Common myeloid progenitor, CD34-positive (primary cell): ENCODE results near the gene SVOP.

Experiments
- CTCF ChIA-PET: fragments of 350-600 bp; sonication (Branson Sonifier 250); formaldehyde crosslinking; loops from one replicate; lab custom pipeline; 2021; ENCODE audit warnings: antibody characterized with exemption; lab: Charles Lee
- POLR2A ChIA-PET: fragments of 350-600 bp; sonication (Branson Sonifier 250); formaldehyde crosslinking; loops from one replicate; lab custom pipeline; 2021; ENCODE audit warnings: antibody characterized with exemption; lab: Charles Lee
- DNase-seq, 3 donors: peaks; one replicate each; pipeline versions ENCODE4 v3.0.0 to v3.0.0-alpha.2; 2013
- H3K27ac ChIP-seq, 2 experiments: 1 replicate in 1 of 2; 2 replicates in 1 of 2; pipeline ENCODE4 v1.7.0; 2013; ENCODE audit warnings: inconsistent platforms in 2 of 2, low read length in 2 of 2, mild to moderate bottlenecking in 2 of 2, low read depth in 1 of 2, moderate library complexity in 1 of 2; ENCODE audit not compliant: severe bottlenecking in 2 of 2, insufficient read depth in 1 of 2, poor library complexity in 1 of 2
- H3K27me3 ChIP-seq, 5 experiments: replicated peaks in 2 of 5; 1 replicate in 3 of 5; 2 replicates in 2 of 5; pipeline versions ENCODE4 v1.6.1 to v1.7.0; 2013; ENCODE audit warnings: low read length in 4 of 5, mild to moderate bottlenecking in 2 of 5, moderate library complexity in 2 of 5, inconsistent platforms in 1 of 5; ENCODE audit not compliant: insufficient read depth in 5 of 5, control insufficient read depth in 4 of 5
- H3K36me3 ChIP-seq, 4 experiments: 1 replicate in 2 of 4; 2 replicates in 2 of 4; pipeline versions ENCODE4 v1.6.1 to v1.7.0; 2013; ENCODE audit warnings: low read length in 3 of 4, control low read depth in 1 of 4, mild to moderate bottlenecking in 1 of 4; ENCODE audit not compliant: control insufficient read depth in 4 of 4, insufficient read depth in 4 of 4
- H3K4me1 ChIP-seq, 4 experiments: 1 replicate in 3 of 4; 2 replicates in 1 of 4; pipeline versions ENCODE4 v1.6.1 to v1.7.1; 2013; ENCODE audit warnings: low read length in 3 of 4, mild to moderate bottlenecking in 3 of 4, control low read depth in 1 of 4, inconsistent platforms in 1 of 4, moderate library complexity in 1 of 4; ENCODE audit not compliant: control insufficient read depth in 4 of 4, insufficient read depth in 4 of 4; ENCODE audit errors: control extremely low read depth in 1 of 4
- H3K4me3 ChIP-seq, 7 experiments: 1 replicate in 4 of 7; 2 replicates in 3 of 7; pipeline versions ENCODE4 v1.5.1 to v1.7.0; 2013; ENCODE audit warnings: mild to moderate bottlenecking in 7 of 7, low read length in 6 of 7, moderate library complexity in 6 of 7, inconsistent platforms in 2 of 7, low read depth in 2 of 7, control low read depth in 1 of 7; ENCODE audit not compliant: insufficient read depth in 4 of 7, control insufficient read depth in 1 of 7; ENCODE audit errors: extremely low read depth in 1 of 7
- H3K9me3 ChIP-seq, 5 experiments: 1 replicate in 4 of 5; 2 replicates in 1 of 5; pipeline versions ENCODE4 v1.6.1 to v1.7.1; 2013; ENCODE audit warnings: low read length in 4 of 5, mild to moderate bottlenecking in 2 of 5, inconsistent platforms in 1 of 5, low read depth in 1 of 5, moderate library complexity in 1 of 5; ENCODE audit not compliant: control insufficient read depth in 4 of 5, insufficient read depth in 2 of 5; ENCODE audit errors: control extremely low read depth in 1 of 5
- WGBS: methylation state at CpG from one replicate; pipeline ENCODE4 v1.1.5; 2013; ENCODE audit not compliant: insufficient coverage; 5-methylcytosine and 5-hydroxymethylcytosine counted together

The SVOP gene

GRCh38 chr12:108914121-108914531, 106.7 kb downstream of the SVOP start:
- CTCF ChIA-PET: no interaction called here
- 0% methylated on average over 2 of the region's 4 CpGs for WGBS
- H3K27ac ChIP-seq: no peak overlapping the region
- DNase-seq: peak; percentile 57 to 93 (median 92)
- H3K36me3 ChIP-seq: no peaks in the 10 kb centered on the region
- H3K9me3 ChIP-seq: no peaks in the 10 kb centered on the region
- H3K27me3 ChIP-seq: no peaks in the 10 kb centered on the region
- POLR2A ChIA-PET: no interaction called here
- H3K4me1 ChIP-seq: peaks cover 0 to 23% (median 12%) of the 10 kb centered on the region in 4 experiments
- H3K4me3 ChIP-seq: peak overlapping the region in 2 of 7 experiments; percentile 16 to 55

DNA sequence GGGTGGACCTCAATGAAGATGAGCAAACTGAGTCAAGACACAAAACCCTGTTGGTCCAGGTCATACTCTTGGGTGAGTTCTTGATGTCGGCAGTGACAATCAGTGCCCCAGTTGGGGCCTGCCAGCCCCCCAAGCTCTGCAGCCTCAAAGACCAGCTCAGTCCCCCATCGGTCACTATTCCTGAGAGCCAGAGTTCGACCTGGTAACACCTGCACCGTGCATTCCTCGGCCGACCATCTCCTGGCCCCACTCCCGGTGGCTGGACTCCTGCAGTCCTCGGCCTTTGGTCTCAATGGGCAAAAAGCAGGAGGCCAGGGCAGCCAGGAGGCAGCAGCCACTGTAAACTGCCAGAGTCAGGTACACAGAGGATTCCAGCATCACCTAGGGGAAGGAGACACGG, 108.5 kb downstream of the SVOP start:
- ChIA-PET CTCF (interaction anchor here (2.0 kb wide), 1 partner anchor 15 kb away, joined by 5 read pairs; no protein-coding TSS in a partner anchor), POLR2A (no interaction called here)
- 100% methylated on average over 9 of the region's 9 CpGs for WGBS
- no peaks in the 10 kb centered on the region for H3K36me3 ChIP-seq
- H3K27ac ChIP-seq: no peak overlapping the region
- H3K9me3 ChIP-seq: no peaks in the 10 kb centered on the region
- H3K27me3 ChIP-seq: no peaks in the 10 kb centered on the region
- no peak overlapping the region for H3K4me3 ChIP-seq
- peaks cover 4 to 40% (median 30%) of the 10 kb centered on the region in 4 experiments for H3K4me1 ChIP-seq
- no peak for DNase-seq

- H3K27ac ChIP-seq: no peak overlapping the region
- H3K27me3 ChIP-seq: no peaks in the 10 kb centered on the region
- no peaks in the 10 kb centered on the region for H3K9me3 ChIP-seq
- no peak overlapping the region for H3K4me3 ChIP-seq
- ChIA-PET POLR2A (no interaction called here), CTCF (interaction anchor here (2.0 kb wide), 1 partner anchor 15 kb away, joined by 5 read pairs; no protein-coding TSS in a partner anchor)
- peaks cover 4 to 45% (median 34%) of the 10 kb centered on the region in 4 experiments for H3K4me1 ChIP-seq
- DNase-seq: no peak
- H3K36me3 ChIP-seq: no peaks in the 10 kb centered on the region
- WGBS: 87% methylated on average over 3 of the region's 6 CpGs
Observed at GRCh38 chr12:108911915-108912314, 109.0 kb downstream of the SVOP start.

DNA sequence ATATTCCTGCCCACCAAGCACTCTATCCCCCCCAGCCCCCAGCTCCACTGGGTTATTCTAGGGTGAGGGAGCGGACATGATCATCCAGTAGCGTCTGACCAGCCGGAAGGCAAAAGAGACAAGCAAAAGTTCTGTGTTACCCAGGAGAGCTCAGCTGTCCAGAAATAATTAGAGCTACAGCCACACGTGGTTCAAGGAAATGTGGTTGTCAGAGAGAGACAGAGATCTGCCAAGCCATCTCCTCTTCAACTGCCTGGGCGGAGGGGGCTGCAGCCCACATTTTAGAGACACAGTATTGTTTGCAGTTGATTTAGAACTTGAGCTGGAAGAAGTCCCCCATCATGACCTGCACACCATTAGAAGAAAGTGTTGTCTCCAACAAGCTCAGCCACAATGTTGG, 110.5 kb downstream of the SVOP start:
- no peaks in the 10 kb centered on the region for H3K9me3 ChIP-seq
- no peaks in the 10 kb centered on the region for H3K27me3 ChIP-seq
- peaks cover 10 to 61% (median 49%) of the 10 kb centered on the region in 4 experiments for H3K4me1 ChIP-seq
- H3K4me3 ChIP-seq: no peak overlapping the region
- no peaks in the 10 kb centered on the region for H3K36me3 ChIP-seq
- 79% methylated on average over 4 of the region's 5 CpGs for WGBS
- peak in 1 of 3 donors; percentile 15 for DNase-seq
- CTCF ChIA-PET: interaction anchor here (0.9 to 1.5 kb wide), 4 partner anchors 14 to 54 kb away, joined by 3 to 8 read pairs (median 4); no protein-coding TSS in a partner anchor
- H3K27ac ChIP-seq: no peak overlapping the region
- POLR2A ChIA-PET: no interaction called here

- WGBS: 0% methylated on average over 2 of the region's 2 CpGs
- Histone ChIP-seq H3K36me3 (no peaks in the 10 kb centered on the region), H3K9me3 (no peaks in the 10 kb centered on the region), H3K27me3 (no peaks in the 10 kb centered on the region), H3K4me1 (peaks cover 21 to 68% (median 59%) of the 10 kb centered on the region in 4 experiments), H3K27ac (no peak overlapping the region), H3K4me3 (peak overlapping the region in 1 of 7 experiments; percentile 20)
- ChIA-PET CTCF (interaction anchor here (0.9 to 1.7 kb wide), 5 partner anchors 10 to 40 kb away, joined by 3 to 7 read pairs (median 4); partner anchors contain the start of gene DAO), POLR2A (interaction anchor here (0.9 kb wide), 1 partner anchor 11 kb away, joined by 3 read pairs; no protein-coding TSS in a partner anchor)
- DNase-seq: peak; percentile 56 to 95 (median 91)
Observed at GRCh38 chr12:108907839-108908351, 113.0 kb downstream of the SVOP start.

DNA sequence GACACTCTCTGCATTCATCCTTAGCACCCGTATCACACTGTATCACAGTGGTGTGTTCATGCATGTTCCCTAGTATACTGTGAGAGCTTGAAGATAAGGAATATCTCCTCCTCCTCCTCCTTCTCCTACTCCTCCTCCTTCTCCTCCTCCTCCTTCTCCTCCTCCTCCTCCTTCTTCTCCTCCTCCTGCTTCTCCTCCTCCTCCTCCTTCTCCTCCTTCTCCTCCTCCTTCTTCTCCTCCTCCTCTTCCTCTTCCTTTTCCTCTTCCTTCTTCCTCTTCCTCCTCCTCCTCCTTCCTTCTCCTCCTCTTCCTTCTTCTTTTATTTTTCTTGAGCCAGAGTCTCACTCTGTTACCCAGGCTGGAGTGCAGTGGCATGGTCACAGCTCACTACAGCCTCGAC, 113.9 kb downstream of the SVOP start:
- ChIA-PET CTCF (interaction anchor here (0.7 to 0.8 kb wide), 3 partner anchors 15 to 39 kb away, joined by 3 read pairs; no protein-coding TSS in a partner anchor), POLR2A (no interaction called here)
- 100% methylated on average over 1 of the region's 2 CpGs for WGBS
- Histone ChIP-seq H3K9me3 (no peaks in the 10 kb centered on the region), H3K36me3 (no peaks in the 10 kb centered on the region), H3K27me3 (no peaks in the 10 kb centered on the region), H3K4me3 (peak overlapping the region in 1 of 7 experiments; percentile 20), H3K4me1 (peaks cover 21 to 68% (median 59%) of the 10 kb centered on the region in 4 experiments), H3K27ac (no peak overlapping the region)
- DNase-seq: no peak

DNA sequence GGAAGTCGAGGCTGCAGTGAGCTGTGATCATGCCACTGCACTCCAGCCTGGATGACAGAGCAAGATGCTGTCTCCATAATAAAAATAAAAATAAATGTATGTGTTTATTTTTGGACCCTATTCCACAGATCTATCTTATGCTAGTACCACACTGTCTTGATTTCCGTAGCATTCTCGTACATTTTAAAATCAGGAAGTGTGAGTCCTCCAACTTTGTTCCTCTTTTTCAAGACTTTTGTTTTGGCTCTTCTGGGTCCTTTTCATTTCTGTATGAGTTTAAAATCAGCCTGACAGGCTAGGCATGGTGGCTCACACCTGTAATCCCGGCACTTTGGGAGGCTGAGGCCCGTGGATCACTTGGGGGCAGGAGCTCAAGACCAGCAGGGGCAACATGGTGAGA, 115.1 kb downstream of the SVOP start:
- POLR2A ChIA-PET: interaction anchor here (0.6 kb wide), 1 partner anchor 126 kb away, joined by 3 read pairs; no protein-coding TSS in a partner anchor
- WGBS: 0% methylated on average over 3 of the region's 5 CpGs
- peak; percentile 57 to 92 (median 85) for DNase-seq
- Histone ChIP-seq H3K27me3 (no peaks in the 10 kb centered on the region), H3K4me1 (peaks cover 21 to 68% (median 59%) of the 10 kb centered on the region in 4 experiments), H3K27ac (no peak overlapping the region), H3K36me3 (no peaks in the 10 kb centered on the region), H3K9me3 (no peaks in the 10 kb centered on the region), H3K4me3 (peak overlapping the region in 1 of 7 experiments; percentile 16)
- CTCF ChIA-PET: interaction anchor here (0.7 to 1.5 kb wide), 4 partner anchors 10 to 22 kb away, joined by 3 read pairs; no protein-coding TSS in a partner anchor
